Omental fat pad (tissue), 4 donors: ENCODE data around the gene MROH7. TPM values are rescaled to one million over a fixed set of nuclear protein-coding genes. Genes with fewer than 3 reads are reported as not detected.

Experiments
- ATAC-seq: fragments of 150-250 bp; one replicate; pipeline ENCODE4 v1.9.1; 2016; ENCODE audit warnings: mild to moderate bottlenecking, moderate library complexity; ENCODE audit not compliant: low FRiP score
- DNase-seq: peaks from one replicate; pipeline ENCODE4 v3.0.0-alpha.2; 2019; ENCODE audit warnings: low spot score
- total RNA-seq, 4 donors: library from RNA; depleted of rRNA; stranded (reverse); fragments of >200 nt; gene quantifications; one replicate each; pipeline ENCODE4 v1.1.0, GENCODE V29; 2016
- TF ChIP-seq, protein P1 (sequence below), 3 donors: fragments of 450-650 bp; IDR thresholded peaks; one replicate each; pipeline ENCODE4 v1.5.1; 2016 to 2017; ENCODE audit warnings: antibody characterized with exemption in 3 of 3, mild to moderate bottlenecking in 3 of 3, moderate library complexity in 2 of 3

Gene MROH7
- total RNA-seq, 4 donors from 2014 or later, result 0.82 to 2.2 (median 1.4) TPM

DNA sequence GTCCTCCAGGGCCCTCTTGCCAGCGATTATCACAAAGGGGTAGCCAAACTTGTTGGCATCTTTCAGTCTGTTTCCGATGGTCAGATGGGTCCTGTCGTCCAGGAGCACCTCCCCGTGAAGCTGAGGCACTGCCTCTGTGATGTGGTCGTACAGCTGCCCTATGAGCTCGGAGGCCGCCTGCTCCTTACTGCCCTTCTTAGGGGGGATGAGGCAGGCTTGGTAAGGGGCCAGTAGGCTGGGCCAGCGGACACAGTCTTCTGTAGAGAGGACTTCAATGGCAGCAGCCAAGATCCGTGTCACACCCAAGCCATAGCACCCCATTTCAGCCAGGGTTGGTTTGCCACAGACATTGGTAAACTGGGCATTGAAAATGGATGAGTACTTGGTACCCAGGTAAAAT lies 116.2 kb downstream of the MROH7 start:
- no peak for DNase-seq
- ATAC-seq, result no peak
- TF ChIP-seq, protein P1, sequence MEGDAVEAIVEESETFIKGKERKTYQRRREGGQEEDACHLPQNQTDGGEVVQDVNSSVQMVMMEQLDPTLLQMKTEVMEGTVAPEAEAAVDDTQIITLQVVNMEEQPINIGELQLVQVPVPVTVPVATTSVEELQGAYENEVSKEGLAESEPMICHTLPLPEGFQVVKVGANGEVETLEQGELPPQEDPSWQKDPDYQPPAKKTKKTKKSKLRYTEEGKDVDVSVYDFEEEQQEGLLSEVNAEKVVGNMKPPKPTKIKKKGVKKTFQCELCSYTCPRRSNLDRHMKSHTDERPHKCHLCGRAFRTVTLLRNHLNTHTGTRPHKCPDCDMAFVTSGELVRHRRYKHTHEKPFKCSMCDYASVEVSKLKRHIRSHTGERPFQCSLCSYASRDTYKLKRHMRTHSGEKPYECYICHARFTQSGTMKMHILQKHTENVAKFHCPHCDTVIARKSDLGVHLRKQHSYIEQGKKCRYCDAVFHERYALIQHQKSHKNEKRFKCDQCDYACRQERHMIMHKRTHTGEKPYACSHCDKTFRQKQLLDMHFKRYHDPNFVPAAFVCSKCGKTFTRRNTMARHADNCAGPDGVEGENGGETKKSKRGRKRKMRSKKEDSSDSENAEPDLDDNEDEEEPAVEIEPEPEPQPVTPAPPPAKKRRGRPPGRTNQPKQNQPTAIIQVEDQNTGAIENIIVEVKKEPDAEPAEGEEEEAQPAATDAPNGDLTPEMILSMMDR (IDR thresholded peaks at IDR 0.05), result no peak

DNA sequence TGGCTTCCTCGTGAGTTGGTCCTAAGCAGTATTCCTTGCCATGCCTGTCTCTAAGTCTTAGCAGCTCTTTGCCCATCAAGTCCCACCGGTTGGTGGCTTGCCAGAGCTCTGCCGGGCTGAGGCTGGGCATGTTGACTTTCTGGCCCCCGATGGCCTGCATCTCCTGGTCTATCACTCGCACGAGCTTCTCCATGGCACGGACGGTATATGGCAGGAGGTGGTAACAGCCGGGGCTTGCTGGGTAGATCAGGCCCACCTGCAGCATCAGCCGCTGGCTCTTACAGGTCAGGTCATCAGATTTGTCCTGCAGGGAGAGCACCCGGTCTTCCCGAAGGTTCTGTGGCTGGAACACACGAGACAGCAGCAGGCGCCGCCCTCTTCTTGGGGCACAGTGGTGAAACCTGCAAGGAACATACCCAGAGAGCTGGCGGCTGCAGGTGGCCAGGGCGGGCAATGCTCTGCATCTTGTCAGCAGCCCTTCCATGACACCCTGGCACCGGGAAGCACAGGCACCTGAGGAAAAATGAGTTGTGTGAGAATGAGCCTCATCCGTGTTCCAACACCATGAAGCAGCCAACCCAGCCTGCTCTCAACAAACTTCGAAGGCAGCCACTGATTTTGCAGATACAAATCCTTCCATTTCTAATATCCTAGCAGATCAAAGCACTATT lies 117.2 kb downstream of the MROH7 start:
- TF ChIP-seq, protein P1 (IDR thresholded peaks at IDR 0.05), result no peak
- no peak for DNase-seq
- no peak for ATAC-seq

Other genes with a start within 250 kb of the MROH7 start
- 10 to 100 TPM; 21.0 to 32.6 (median 22.9) TPM for gene SSBP3, start 235.4 kb upstream of the MROH7 start, total RNA-seq
- 1 to 10 TPM; 1.4 to 3.8 (median 3.2) TPM for gene ACOT11, start 93.6 kb upstream of the MROH7 start, total RNA-seq
- under 1 TPM in 2 of 4 donors, not detected in 2; 0.19 to 0.72 TPM for gene FAM151A, start 18.3 kb upstream of the MROH7 start, total RNA-seq
- 10 to 100 TPM; 15.5 to 37.4 (median 24.6) TPM for gene TTC4, start 74.1 kb downstream of the MROH7 start, total RNA-seq
- 1 to 10 TPM; 1.4 to 4.6 (median 2.0) TPM for gene PARS2, start 122.7 kb downstream of the MROH7 start, total RNA-seq
- gene TTC22, start 159.5 kb downstream of the MROH7 start, total RNA-seq, result 1 to 10 TPM in 2 of 4 donors, under 1 TPM in 1, not detected in 1; 0.88 to 1.7 (median 1.1) TPM
- gene DHCR24, start 245.4 kb downstream of the MROH7 start, total RNA-seq, result 100 to 1,000 TPM in 2 of 4 donors, 10 to 100 TPM in 2; 64.9 to 181 (median 125) TPM